Stimulated activated CD8-positive, alpha-beta memory T cell treated with anti-CD3 and anti-CD28 coated beads, Interleukin-2, amount 100 ng/mL, for 48 hours (primary cell): ENCODE measurements around the gene MRC1.
"Not testable (repeated sequence)": the region's sequence is repeated elsewhere in the genome, so short reads cannot be mapped to it uniquely, and the experiment has no call there.

Experiments
- DNase-seq, 2 donors: peaks; one replicate each; pipeline ENCODE4 v3.0.0-alpha.2; 2020; ENCODE audit warnings: low read depth in 2 of 2

MRC1 gene

DNA sequence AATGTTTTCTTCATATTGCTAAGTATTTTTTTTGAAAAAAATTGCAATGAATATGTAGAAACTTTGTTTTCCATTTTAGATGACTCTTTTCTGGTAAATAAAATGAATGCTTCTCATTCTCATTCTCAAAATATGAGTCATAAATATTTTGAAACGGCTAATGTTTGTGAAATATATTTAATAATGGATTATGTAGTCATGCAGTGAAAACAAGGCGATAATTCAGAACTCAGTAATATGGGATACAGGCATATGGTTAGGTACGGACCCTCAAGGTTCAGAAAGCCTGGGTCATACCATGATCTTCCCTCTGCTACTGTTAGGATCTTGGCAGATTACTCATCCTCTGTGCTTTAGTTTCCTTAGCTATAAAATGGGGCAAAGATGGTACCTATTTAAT is 96.3 kb downstream of the MRC1 start:
- DNase-seq = no peak

GRCh38 chr10:17906002-17906401 is 96.9 kb downstream of the MRC1 start:
- DNase-seq = no peak

- DNase-seq = no peak
Measured at GRCh38 chr10:17907641-17908040, 98.5 kb downstream of the MRC1 start.

GRCh38 chr10:17910125-17910789 is 101.1 kb downstream of the MRC1 start:
- no peak for DNase-seq

GRCh38 chr10:17912754-17913153 is 103.6 kb downstream of the MRC1 start:
- DNase-seq = no peak

- DNase-seq = no peak
Measured at GRCh38 chr10:17913604-17914003, 104.5 kb downstream of the MRC1 start.

GRCh38 chr10:17914169-17915045 is 105.3 kb downstream of the MRC1 start:
- no peak for DNase-seq

- no peak for DNase-seq
Measured at GRCh38 chr10:17915181-17915580, 106.0 kb downstream of the MRC1 start.

- no peak for DNase-seq
Measured at GRCh38 chr10:17918187-17918903, 109.2 kb downstream of the MRC1 start.

- DNase-seq = no peak
Measured at GRCh38 chr10:17921378-17921777, 112.2 kb downstream of the MRC1 start.

DNA sequence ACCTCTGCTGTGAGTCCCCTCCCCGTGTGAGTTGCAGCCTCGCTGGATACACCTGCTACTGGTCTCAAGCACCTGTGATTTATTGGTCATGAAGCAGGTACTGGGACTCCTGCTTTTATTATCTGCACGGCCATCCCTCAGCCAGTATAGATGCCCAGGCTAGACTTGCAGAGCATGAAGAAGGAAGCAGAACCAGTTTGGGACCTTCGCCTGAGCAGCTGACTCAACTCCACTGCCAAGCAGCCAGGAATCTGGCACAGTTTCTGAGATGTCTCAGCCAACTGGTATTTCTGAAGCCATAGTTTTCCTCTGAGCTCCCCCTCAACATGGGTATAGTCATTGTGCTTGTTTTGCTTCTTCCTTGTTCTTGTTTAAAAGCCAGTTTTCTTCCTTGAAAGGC is 114.6 kb downstream of the MRC1 start:
- no peak for DNase-seq

DNA sequence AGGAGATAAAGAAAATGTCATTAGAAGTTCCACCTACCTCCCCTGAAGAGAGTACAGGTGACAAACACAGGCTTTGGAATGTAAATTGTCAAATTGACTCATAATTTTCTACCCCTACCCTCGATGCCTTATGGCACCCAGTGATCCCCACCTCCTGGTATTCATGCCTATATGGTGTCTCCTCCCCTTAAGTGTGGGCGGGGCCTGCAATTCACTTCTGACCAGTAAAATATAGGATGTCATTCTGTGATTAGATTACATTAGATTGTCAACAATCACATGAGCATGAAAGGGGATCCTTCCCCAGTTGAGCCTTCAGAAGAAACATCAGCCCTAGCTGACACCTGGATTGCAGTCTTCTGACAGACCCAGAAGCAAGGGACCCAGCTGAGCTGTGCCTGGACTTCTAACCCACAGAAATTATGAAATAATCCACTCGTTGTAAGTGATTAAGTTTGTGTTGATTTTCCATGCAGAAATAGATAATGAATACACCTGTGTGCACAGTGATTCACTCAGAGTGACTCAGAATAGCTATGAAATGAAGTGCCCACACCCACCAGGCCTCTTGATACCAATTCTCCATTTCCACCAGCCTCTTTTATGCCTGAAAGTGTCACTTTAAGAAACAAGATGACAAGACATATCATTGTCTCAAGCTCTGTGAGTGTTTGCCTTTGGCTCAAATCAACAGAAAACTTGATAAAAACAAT is 134.0 kb downstream of the MRC1 start:
- DNase-seq = no peak

GRCh38 chr10:17950269-17950668 is 141.1 kb downstream of the MRC1 start:
- DNase-seq = not testable (repeated sequence)

DNA sequence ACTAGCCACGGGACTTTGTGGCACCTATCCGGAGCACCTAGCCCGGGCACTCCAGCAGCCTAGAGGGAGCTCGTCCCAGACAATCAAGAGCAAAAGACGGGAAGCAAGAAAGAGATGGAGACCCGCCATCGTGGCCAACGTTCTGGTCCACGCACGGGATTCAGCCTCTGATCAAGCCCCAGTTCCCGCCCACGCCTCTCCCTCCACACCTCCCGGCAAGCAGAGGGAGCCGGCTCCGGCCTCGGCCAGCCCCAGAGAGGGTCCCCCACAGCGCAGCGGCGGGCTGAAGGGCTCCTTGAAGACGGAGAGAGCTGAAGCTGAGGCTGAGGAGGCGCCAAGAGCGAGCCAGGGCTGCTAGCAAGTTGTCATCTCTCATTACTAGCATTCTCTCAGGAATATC is 141.6 kb downstream of the MRC1 start:
- no peak for DNase-seq

- no peak for DNase-seq
Measured at GRCh38 chr10:17951868-17952371, 142.8 kb downstream of the MRC1 start, which contains the start of gene SLC39A12. Gene SLC39A12, plus strand, starts transcription at chr10:17951918. Its CDS starts 1,359 bp downstream, at chr10:17953277.

- not testable (repeated sequence) for DNase-seq
Measured at GRCh38 chr10:17954372-17954771, 145.2 kb downstream of the MRC1 start.

DNA sequence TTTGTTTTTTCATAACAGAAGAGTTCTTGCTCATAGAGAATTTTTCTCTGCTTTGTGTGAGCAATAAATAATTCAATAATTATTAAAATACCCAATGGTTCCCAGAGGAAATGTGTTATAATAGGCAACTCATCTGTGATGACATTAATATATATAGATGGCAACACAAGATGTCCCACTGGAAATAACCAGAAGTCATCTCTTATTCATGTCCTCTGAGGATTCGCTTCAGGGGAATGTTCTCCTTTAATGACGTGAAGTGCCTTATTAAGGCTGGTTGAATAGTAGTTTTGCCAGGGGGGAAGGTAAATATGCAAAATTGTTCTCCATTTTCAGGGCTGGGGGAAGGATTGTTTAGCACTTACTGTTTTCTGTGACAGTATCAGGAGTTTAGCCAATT is 145.7 kb downstream of the MRC1 start:
- DNase-seq = no peak

- no peak for DNase-seq
Measured at GRCh38 chr10:17958049-17958448, 148.9 kb downstream of the MRC1 start.

DNA sequence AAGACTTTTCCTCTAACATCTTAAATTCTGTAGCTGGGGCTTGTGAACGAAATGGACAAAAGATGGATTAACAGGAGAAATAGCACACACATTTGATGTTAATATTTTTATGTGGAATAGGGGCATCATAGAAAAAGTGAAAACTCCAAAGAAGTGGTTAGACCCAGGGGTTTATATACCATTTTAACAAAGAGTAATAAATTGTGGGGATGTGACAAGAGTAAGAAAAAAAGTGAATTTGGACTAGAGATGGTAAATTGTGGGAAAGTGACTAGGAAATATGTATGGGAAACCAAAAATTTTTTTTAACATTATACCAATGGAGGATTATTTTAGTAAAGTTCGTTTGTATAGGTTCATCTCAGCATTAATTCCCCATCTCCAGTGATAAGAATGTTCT is 150.7 kb downstream of the MRC1 start:
- no peak for DNase-seq
